ENCODE results near the gene ZNF771.

The ZNF771 gene

GRCh38 chr16:30464078-30464477 is 56.7 kb downstream of the ZNF771 start:
- DNase-seq (ENCODE audit: low read depth in 3 of 3), result no peak

Data from stimulated activated CD4-positive, alpha-beta T cell treated with anti-CD3 and anti-CD28 coated beads, TNF-alpha, amount 100 ng/mL, for 48 hours (primary cell).